PFSK-1 (cell line): ENCODE data around the gene PCBP4.

Source experiments
- FOXP2 ChIP-seq: optimal IDR thresholded peaks from 2 replicates; pipeline ENCODE3; 2011; ENCODE audit warnings: borderline replicate concordance, control low read depth, inconsistent platforms; ENCODE audit not compliant: insufficient read depth; ENCODE audit errors: extremely low read length, extremely low read depth
- POLR2AphosphoS5 ChIP-seq: IDR thresholded peaks from 2 replicates; pipeline ENCODE4 v1.6.1; 2012; ENCODE audit warnings: low read depth, mild to moderate bottlenecking, control low read depth, low read length, moderate library complexity
- TAF1 ChIP-seq: IDR thresholded peaks from 2 replicates; pipeline ENCODE4 v1.6.1; 2012; ENCODE audit warnings: low read length, control low read depth, borderline replicate concordance; ENCODE audit not compliant: insufficient read depth
- TF ChIP-seq, protein P1 (sequence below), 2 experiments: IDR thresholded peaks; 2 replicates each; pipeline versions ENCODE4 v1.6.1 to v1.8.0; 2011 to 2012; ENCODE audit warnings: low read depth in 2 of 2, low read length in 2 of 2, control low read depth in 1 of 2, inconsistent platforms in 1 of 2, mild to moderate bottlenecking in 1 of 2, moderate library complexity in 1 of 2; ENCODE audit not compliant: insufficient read depth in 1 of 2

DNA sequence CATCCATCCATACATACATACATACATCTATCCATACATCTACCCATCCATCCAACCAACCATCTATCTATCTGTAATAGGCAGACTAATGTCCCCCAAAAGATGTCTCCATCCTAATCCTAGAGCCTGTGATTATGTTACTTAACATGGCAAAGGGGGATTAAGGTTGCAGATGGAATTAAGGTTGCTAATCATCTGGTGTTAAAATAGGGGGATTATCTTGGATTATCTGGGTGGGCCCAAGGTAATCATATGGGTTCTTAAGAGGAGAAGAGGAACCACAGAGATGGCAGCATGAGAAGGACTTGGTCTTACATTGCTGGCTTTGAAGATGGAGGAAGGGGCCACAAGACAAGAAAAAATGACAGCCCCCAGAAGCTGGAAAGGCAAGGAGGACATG lies 43.2 kb upstream of the PCBP4 start:
- TF ChIP-seq POLR2AphosphoS5 (no peak), TAF1 (no peak), FOXP2 (no peak)
- TF ChIP-seq, protein P1, sequence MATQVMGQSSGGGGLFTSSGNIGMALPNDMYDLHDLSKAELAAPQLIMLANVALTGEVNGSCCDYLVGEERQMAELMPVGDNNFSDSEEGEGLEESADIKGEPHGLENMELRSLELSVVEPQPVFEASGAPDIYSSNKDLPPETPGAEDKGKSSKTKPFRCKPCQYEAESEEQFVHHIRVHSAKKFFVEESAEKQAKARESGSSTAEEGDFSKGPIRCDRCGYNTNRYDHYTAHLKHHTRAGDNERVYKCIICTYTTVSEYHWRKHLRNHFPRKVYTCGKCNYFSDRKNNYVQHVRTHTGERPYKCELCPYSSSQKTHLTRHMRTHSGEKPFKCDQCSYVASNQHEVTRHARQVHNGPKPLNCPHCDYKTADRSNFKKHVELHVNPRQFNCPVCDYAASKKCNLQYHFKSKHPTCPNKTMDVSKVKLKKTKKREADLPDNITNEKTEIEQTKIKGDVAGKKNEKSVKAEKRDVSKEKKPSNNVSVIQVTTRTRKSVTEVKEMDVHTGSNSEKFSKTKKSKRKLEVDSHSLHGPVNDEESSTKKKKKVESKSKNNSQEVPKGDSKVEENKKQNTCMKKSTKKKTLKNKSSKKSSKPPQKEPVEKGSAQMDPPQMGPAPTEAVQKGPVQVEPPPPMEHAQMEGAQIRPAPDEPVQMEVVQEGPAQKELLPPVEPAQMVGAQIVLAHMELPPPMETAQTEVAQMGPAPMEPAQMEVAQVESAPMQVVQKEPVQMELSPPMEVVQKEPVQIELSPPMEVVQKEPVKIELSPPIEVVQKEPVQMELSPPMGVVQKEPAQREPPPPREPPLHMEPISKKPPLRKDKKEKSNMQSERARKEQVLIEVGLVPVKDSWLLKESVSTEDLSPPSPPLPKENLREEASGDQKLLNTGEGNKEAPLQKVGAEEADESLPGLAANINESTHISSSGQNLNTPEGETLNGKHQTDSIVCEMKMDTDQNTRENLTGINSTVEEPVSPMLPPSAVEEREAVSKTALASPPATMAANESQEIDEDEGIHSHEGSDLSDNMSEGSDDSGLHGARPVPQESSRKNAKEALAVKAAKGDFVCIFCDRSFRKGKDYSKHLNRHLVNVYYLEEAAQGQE (IDR thresholded peaks at IDR 0.05; ENCODE audit: insufficient read depth in 1 of 2, low read depth in 2 of 2, low read length in 2 of 2), result no peak
